ENCODE results near the gene ATP9A. TPM values are rescaled to one million over a fixed set of nuclear protein-coding genes. Genes with fewer than 3 reads are reported as not detected.

The ATP9A gene
- total RNA-seq, 1 donor from 2014 or later, result 55.6 TPM

GRCh38 chr20:51554538-51555165, 213.5 kb downstream of the ATP9A start:
- DNase-seq (ENCODE audit: low read depth in 2 of 2), result peak; percentile 78 to 90

GRCh38 chr20:51553897-51554486, 214.2 kb downstream of the ATP9A start:
- no peak for DNase-seq (ENCODE audit: low read depth in 2 of 2)

GRCh38 chr20:51551186-51551585, 217.0 kb downstream of the ATP9A start:
- DNase-seq (ENCODE audit: low read depth in 2 of 2), result no peak

- no peak for DNase-seq (ENCODE audit: low read depth in 2 of 2)
Measured at GRCh38 chr20:51549474-51549873, 218.7 kb downstream of the ATP9A start.

GRCh38 chr20:51547951-51548350, 220.2 kb downstream of the ATP9A start:
- no peak for DNase-seq (ENCODE audit: low read depth in 2 of 2)

Other genes starting within 250 kb of the ATP9A start
- gene NFATC2, start 225.7 kb downstream of the ATP9A start, total RNA-seq, result 2.4 and 4.8 TPM in 2 replicates
- gene SALL4, start 34.1 kb upstream of the ATP9A start, total RNA-seq, result 0.20 and 0.22 TPM in 2 replicates